Measurements from ENCODE around the gene MSL1. TPM values are rescaled to one million over a fixed set of nuclear protein-coding genes. Genes with fewer than 3 reads are reported as not detected.

Gene MSL1
- total and polyA plus RNA-seq, 9 of the 15 experiments (the other 6 are each of a cell fraction or from before 2014, with no cell fraction given), result 13.8 to 120 (median 61.9) TPM

GRCh38 chr17:40113110-40113906, 8.5 kb upstream of the MSL1 start (continued):
- TF ChIP-seq, protein P1, sequence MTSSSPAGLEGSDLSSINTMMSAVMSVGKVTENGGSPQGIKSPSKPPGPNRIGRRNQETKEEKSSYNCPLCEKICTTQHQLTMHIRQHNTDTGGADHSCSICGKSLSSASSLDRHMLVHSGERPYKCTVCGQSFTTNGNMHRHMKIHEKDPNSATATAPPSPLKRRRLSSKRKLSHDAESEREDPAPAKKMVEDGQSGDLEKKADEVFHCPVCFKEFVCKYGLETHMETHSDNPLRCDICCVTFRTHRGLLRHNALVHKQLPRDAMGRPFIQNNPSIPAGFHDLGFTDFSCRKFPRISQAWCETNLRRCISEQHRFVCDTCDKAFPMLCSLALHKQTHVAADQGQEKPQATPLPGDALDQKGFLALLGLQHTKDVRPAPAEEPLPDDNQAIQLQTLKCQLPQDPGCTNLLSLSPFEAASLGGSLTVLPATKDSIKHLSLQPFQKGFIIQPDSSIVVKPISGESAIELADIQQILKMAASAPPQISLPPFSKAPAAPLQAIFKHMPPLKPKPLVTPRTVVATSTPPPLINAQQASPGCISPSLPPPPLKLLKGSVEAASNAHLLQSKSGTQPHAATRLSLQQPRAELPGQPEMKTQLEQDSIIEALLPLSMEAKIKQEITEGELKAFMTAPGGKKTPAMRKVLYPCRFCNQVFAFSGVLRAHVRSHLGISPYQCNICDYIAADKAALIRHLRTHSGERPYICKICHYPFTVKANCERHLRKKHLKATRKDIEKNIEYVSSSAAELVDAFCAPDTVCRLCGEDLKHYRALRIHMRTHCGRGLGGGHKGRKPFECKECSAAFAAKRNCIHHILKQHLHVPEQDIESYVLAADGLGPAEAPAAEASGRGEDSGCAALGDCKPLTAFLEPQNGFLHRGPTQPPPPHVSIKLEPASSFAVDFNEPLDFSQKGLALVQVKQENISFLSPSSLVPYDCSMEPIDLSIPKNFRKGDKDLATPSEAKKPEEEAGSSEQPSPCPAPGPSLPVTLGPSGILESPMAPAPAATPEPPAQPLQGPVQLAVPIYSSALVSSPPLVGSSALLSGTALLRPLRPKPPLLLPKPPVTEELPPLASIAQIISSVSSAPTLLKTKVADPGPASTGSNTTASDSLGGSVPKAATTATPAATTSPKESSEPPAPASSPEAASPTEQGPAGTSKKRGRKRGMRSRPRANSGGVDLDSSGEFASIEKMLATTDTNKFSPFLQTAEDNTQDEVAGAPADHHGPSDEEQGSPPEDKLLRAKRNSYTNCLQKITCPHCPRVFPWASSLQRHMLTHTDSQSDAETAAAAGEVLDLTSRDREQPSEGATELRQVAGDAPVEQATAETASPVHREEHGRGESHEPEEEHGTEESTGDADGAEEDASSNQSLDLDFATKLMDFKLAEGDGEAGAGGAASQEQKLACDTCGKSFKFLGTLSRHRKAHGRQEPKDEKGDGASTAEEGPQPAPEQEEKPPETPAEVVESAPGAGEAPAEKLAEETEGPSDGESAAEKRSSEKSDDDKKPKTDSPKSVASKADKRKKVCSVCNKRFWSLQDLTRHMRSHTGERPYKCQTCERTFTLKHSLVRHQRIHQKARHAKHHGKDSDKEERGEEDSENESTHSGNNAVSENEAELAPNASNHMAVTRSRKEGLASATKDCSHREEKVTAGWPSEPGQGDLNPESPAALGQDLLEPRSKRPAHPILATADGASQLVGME (CRISPR knock-in tag; IDR thresholded peaks at IDR 0.05), result 0 out of 2 replicates have a peak, but pooled peaks have one; percentile 32
- TF ChIP-seq ERF (CRISPR knock-in tag; IDR thresholded peaks at IDR 0.05) (no peak), HNRNPUL1 (IDR thresholded peaks at IDR 0.05; ENCODE audit: low read length) (0 out of 2 replicates have a peak, but pooled peaks have one; percentile 68), RB1 (IDR thresholded peaks at IDR 0.05; ENCODE audit: low read depth) (peak; percentile 63; the same call in 1 of the 2 replicates), ZFP1 (CRISPR knock-in tag; IDR thresholded peaks at IDR 0.05) (no peak), SP2 (IDR thresholded peaks at IDR 0.05; ENCODE audit: extremely low read depth, low read depth, low read length, poor library complexity, severe bottlenecking) (no peak), POLR2H (tag; IDR thresholded peaks at IDR 0.05; ENCODE audit: low read depth) (peak; percentile 62), ZSCAN29 (IDR thresholded peaks at IDR 0.05) (no peak), NR1H2 (CRISPR knock-in tag; IDR thresholded peaks at IDR 0.05) (no peak), MAZ (CRISPR knock-in tag; conservative IDR thresholded peaks at IDR 0.05 in 1 of 2, IDR thresholded peaks at IDR 0.05 in 1 of 2) (peak in 1 of 2 experiments; percentile 39; a peak in 1 of 4 replicates), PHB (CRISPR knock-in tag; IDR thresholded peaks at IDR 0.05) (no peak), CXXC5 (CRISPR knock-in tag; IDR thresholded peaks at IDR 0.05) (peak; percentile 71), MEF2D (tag; conservative IDR thresholded peaks at IDR 0.05; ENCODE audit: low read depth) (no peak; the same call in 1 of the 2 replicates), NBN (IDR thresholded peaks at IDR 0.05; ENCODE audit: low read depth) (peak; percentile 37; the same call in 1 of the 2 replicates), HDGF (IDR thresholded peaks at IDR 0.05) (no peak), ZZZ3 (IDR thresholded peaks at IDR 0.05) (no peak), CTCF (IDR thresholded peaks at IDR 0.05 in 2 of 3, conservative IDR thresholded peaks at IDR 0.05 in 1 of 3; ENCODE audit: insufficient read depth in 2 of 3, low read depth in 1 of 3, low read length in 3 of 3) (peak; percentile 86 to 94 (median 93))
- TF ChIP-seq, protein P2, sequence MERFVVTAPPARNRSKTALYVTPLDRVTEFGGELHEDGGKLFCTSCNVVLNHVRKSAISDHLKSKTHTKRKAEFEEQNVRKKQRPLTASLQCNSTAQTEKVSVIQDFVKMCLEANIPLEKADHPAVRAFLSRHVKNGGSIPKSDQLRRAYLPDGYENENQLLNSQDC (CRISPR knock-in tag; IDR thresholded peaks at IDR 0.05), result no peak
- TF ChIP-seq, protein P3, sequence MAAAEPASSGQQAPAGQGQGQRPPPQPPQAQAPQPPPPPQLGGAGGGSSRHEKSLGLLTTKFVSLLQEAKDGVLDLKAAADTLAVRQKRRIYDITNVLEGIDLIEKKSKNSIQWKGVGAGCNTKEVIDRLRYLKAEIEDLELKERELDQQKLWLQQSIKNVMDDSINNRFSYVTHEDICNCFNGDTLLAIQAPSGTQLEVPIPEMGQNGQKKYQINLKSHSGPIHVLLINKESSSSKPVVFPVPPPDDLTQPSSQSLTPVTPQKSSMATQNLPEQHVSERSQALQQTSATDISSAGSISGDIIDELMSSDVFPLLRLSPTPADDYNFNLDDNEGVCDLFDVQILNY (CRISPR knock-in tag; IDR thresholded peaks at IDR 0.05), result no peak
